GM23338 (cell line): ENCODE data around the gene SLC48A1. TPM values are rescaled to one million over a fixed set of nuclear protein-coding genes. Genes with fewer than 3 reads are reported as not detected.
A peak's percentile ranks its signal among the peaks of the same experiment; 100 is the strongest.

ENCODE experiments used
- ATAC-seq: fragments of 200-7000 bp; cut with Tn5 transposase; 3 replicates; pipeline ENCODE4 v1.9.1; 2020
- DNase-seq: peaks from one replicate; pipeline ENCODE4 v3.0.0-alpha.2; 2015; ENCODE audit warnings: low spot score
- H2AFZ ChIP-seq: fragments of 200-600 bp; sonication (generic); 2 replicates; pipeline ENCODE4 v1.8.0; 2016; ENCODE audit warnings: antibody characterized with exemption, mild to moderate bottlenecking, moderate library complexity
- H3F3A ChIP-seq: fragments of 200-600 bp; sonication (generic); replicated peaks from 2 replicates; pipeline ENCODE4 v1.8.0; 2017; ENCODE audit warnings: antibody characterized with exemption, mixed run types, low read depth
- H3K27ac ChIP-seq: fragments of 200-600 bp; sonication (generic); 2 replicates; pipeline ENCODE4 v1.6.1; 2016; ENCODE audit warnings: low read depth
- H3K27me3 ChIP-seq: fragments of 200-600 bp; sonication (generic); 2 replicates; pipeline ENCODE4 v1.8.0; 2016; ENCODE audit warnings: mild to moderate bottlenecking, mixed run types, moderate library complexity; ENCODE audit not compliant: insufficient read depth
- H3K36me3 ChIP-seq: fragments of 200-600 bp; sonication (generic); 2 replicates; pipeline ENCODE4 v1.8.0; 2016; ENCODE audit warnings: mild to moderate bottlenecking; ENCODE audit not compliant: insufficient read depth
- H3K4me1 ChIP-seq: fragments of 200-600 bp; sonication (generic); 2 replicates; pipeline ENCODE4 v1.8.0; 2016; ENCODE audit warnings: mild to moderate bottlenecking, moderate library complexity; ENCODE audit not compliant: insufficient read depth
- H3K4me2 ChIP-seq: fragments of 200-600 bp; sonication (generic); 2 replicates; pipeline ENCODE4 v1.7.1; 2017; ENCODE audit warnings: mixed run types
- H3K4me3 ChIP-seq: fragments of 200-600 bp; sonication (generic); 2 replicates; pipeline ENCODE4 v1.6.1; 2016; ENCODE audit warnings: mixed run types
- H3K79me2 ChIP-seq: fragments of 200-600 bp; sonication (generic); replicated peaks from 2 replicates; pipeline ENCODE4 v1.8.0; 2017; ENCODE audit warnings: mild to moderate bottlenecking; ENCODE audit not compliant: insufficient read depth
- H3K9me2 ChIP-seq: fragments of 200-600 bp; sonication (generic); 2 replicates; pipeline ENCODE4 v1.8.0; 2017; ENCODE audit not compliant: insufficient read depth
- H4K20me1 ChIP-seq: fragments of 200-600 bp; sonication (generic); replicated peaks from 2 replicates; pipeline ENCODE4 v1.8.0; 2017; ENCODE audit warnings: mild to moderate bottlenecking; ENCODE audit not compliant: insufficient read depth
- H3K27ac Mint-ChIP-seq: 2 replicates; pipeline ENCODE4 v1.8.0; 2020; ENCODE audit warnings: inconsistent platforms, mild to moderate bottlenecking, moderate library complexity, mixed read lengths
- H3K27me3 Mint-ChIP-seq: 3 replicates; pipeline ENCODE4 v1.8.0; 2022; ENCODE audit warnings: low read depth, mild to moderate bottlenecking, moderate library complexity, mixed read lengths, inconsistent platforms; ENCODE audit not compliant: insufficient read depth, poor library complexity
- H3K36me3 Mint-ChIP-seq: 3 replicates; pipeline ENCODE4 v1.8.0; 2021; ENCODE audit warnings: low read depth, mild to moderate bottlenecking, inconsistent platforms, moderate library complexity, mixed read lengths
- H3K4me1 Mint-ChIP-seq: 3 replicates; pipeline ENCODE4 v1.8.0; 2020; ENCODE audit warnings: mild to moderate bottlenecking, inconsistent platforms, mixed read lengths
- H3K4me3 Mint-ChIP-seq: 3 replicates; pipeline ENCODE4 v1.8.0; 2021; ENCODE audit warnings: moderate library complexity, mild to moderate bottlenecking, inconsistent platforms, mixed read lengths
- H3K9me3 Mint-ChIP-seq: 3 replicates; pipeline ENCODE4 v1.8.0; 2020; ENCODE audit warnings: moderate library complexity, mild to moderate bottlenecking, inconsistent platforms, mixed read lengths
- EZH2 ChIP-seq: fragments of 200-600 bp; sonication (generic); IDR thresholded peaks from one replicate; pipeline ENCODE4 v1.8.0; 2017; ENCODE audit warnings: antibody characterized with exemption, mild to moderate bottlenecking, low read depth; ENCODE audit not compliant: unreplicated experiment
- EZH2phosphoT487 ChIP-seq: fragments of 200-600 bp; sonication (generic); IDR thresholded peaks from one replicate; pipeline ENCODE4 v1.8.1; 2018; ENCODE audit warnings: antibody characterized with exemption; ENCODE audit not compliant: unreplicated experiment
- JUNB ChIP-seq: IDR thresholded peaks from one replicate; pipeline ENCODE4 v1.6.1; 2016; ENCODE audit warnings: antibody characterized with exemption; ENCODE audit not compliant: unreplicated experiment
- POLR2AphosphoS5 ChIP-seq: IDR thresholded peaks from 2 replicates; pipeline ENCODE4 v1.6.1; 2016; ENCODE audit warnings: antibody characterized with exemption, low read depth
- REST ChIP-seq: IDR thresholded peaks from one replicate; pipeline ENCODE4 v1.6.1; 2018; ENCODE audit warnings: antibody characterized with exemption; ENCODE audit not compliant: unreplicated experiment
- ZNF114 ChIP-seq: fragments of 250-450 bp; sonication (Bioruptor Pico); IDR thresholded peaks from 2 replicates; pipeline ENCODE4 v1.5.0; 2020; ENCODE audit warnings: mild to moderate bottlenecking, moderate library complexity
- polyA plus RNA-seq: library from polyadenylated mRNA; unstranded; fragments of >200 nt; fragmentation: Nextera tagmentation; extraction: Ambion mirVana; gene quantifications from 2 replicates; pipeline ENCODE4 v1.2.1, GENCODE V29; 2016
- total RNA-seq: library from RNA; depleted of rRNA; stranded (reverse); fragments of >200 nt; shearing (Covaris generic); gene quantifications from 2 replicates; pipeline ENCODE4 v1.2.3, GENCODE V29; 2014
- TF ChIP-seq, protein P1 (sequence below): IDR thresholded peaks from 2 replicates; pipeline ENCODE4 v1.6.1; 2016; ENCODE audit warnings: antibody characterized with exemption
- TF ChIP-seq, protein P2 (sequence below), 2 experiments: fragments of 200-600 bp in 1 of 2; sonication (generic) in 1 of 2; conservative IDR thresholded peaks; 2 replicates each; pipeline versions ENCODE4 v1.5.1 to v1.6.1; 2016 to 2017; ENCODE audit warnings: antibody characterized with exemption in 2 of 2, low read depth in 2 of 2, mild to moderate bottlenecking in 2 of 2, moderate library complexity in 1 of 2
- TF ChIP-seq, protein P3 (sequence below): fragments of 250-450 bp; sonication (Bioruptor Pico); IDR thresholded peaks from 2 replicates; pipeline ENCODE4 v1.5.0; 2020; ENCODE audit warnings: mild to moderate bottlenecking, moderate library complexity

The SLC48A1 gene
- total and polyA plus RNA-seq, 2 experiments from 2014 or later, result 5.8 to 9.0 TPM

DNA sequence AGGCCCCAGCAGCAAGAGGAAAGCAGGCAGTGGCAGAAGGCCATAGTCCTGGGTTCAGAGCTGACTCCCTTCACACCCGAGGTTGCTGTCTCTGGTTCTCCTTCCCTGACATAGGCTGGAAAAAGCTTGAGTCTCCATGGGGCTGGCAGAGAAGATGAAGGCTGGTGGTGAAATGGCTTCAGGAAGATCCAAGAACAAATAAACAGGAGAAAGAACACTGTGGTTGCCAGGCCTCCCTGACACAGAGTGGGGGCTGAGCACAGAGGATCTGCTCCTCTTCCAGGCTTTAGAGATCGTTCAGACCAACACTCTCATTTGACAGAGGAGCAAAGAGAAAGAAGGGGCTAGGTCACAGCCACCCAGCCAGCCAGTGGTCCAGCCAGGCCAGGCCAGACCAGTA lies 32.4 kb downstream of the SLC48A1 start:
- Histone ChIP-seq H3K79me2 (peaks cover 98% of the 10 kb centered on the region), H3K27ac (0 out of 2 replicates have a peak overlapping the region, but pooled peaks have one; percentile 14), H3F3A (0 out of 2 replicates have a peak, but pooled peaks cover 3% of the 10 kb centered on the region), H4K20me1 (peaks cover 30% of the 10 kb centered on the region), H3K36me3 (no peaks in the 10 kb centered on the region; the same call in 1 of the 2 replicates), H3K4me2 (no peak overlapping the region), H3K27me3 (no peaks in the 10 kb centered on the region), H3K9me2 (no peaks in the 10 kb centered on the region), H3K4me1 (peaks cover 36% of the 10 kb centered on the region), H3K4me3 (no peak overlapping the region), H2AFZ (no peak overlapping the region)
- H3K27me3 Mint-ChIP-seq, result peaks cover 12% of the 10 kb centered on the region
- H3K36me3 Mint-ChIP-seq, result peaks cover 18% of the 10 kb centered on the region
- peaks cover 2% of the 10 kb centered on the region; the same call in 2 of the 3 replicates for H3K9me3 Mint-ChIP-seq
- no peak for DNase-seq
- no peak for TF ChIP-seq ZNF114 (CRISPR knock-in tag)
- ATAC-seq, result no peak
- peaks cover 82% of the 10 kb centered on the region for H3K4me1 Mint-ChIP-seq
- peak overlapping the region; percentile 33; the same call in 1 of the 2 replicates for H3K27ac Mint-ChIP-seq
- H3K4me3 Mint-ChIP-seq, result no peak overlapping the region

GRCh38 chr12:47807338-47807737 lies 34.3 kb downstream of the SLC48A1 start:
- Histone ChIP-seq H2AFZ (no peak overlapping the region), H3K79me2 (peaks cover 98% of the 10 kb centered on the region), H3K4me1 (peaks cover 55% of the 10 kb centered on the region), H3K27me3 (no peaks in the 10 kb centered on the region), H4K20me1 (peaks cover 32% of the 10 kb centered on the region), H3K4me2 (peak overlapping the region; percentile 49; the same call in 1 of the 2 replicates), H3K27ac (0 out of 2 replicates have a peak overlapping the region, but pooled peaks have one; percentile 32), H3K9me2 (no peaks in the 10 kb centered on the region), H3K36me3 (no peaks in the 10 kb centered on the region; the same call in 1 of the 2 replicates), H3F3A (peaks cover 7% of the 10 kb centered on the region), H3K4me3 (no peak overlapping the region)
- ATAC-seq, result no peak
- H3K36me3 Mint-ChIP-seq, result peaks cover 18% of the 10 kb centered on the region
- H3K4me3 Mint-ChIP-seq, result no peak overlapping the region
- peaks cover 84% of the 10 kb centered on the region for H3K4me1 Mint-ChIP-seq
- peaks cover 12% of the 10 kb centered on the region for H3K27me3 Mint-ChIP-seq
- H3K9me3 Mint-ChIP-seq, result no peaks in the 10 kb centered on the region; the same call in 2 of the 3 replicates
- peak overlapping the region; percentile 29 for H3K27ac Mint-ChIP-seq
- no peak for DNase-seq
- TF ChIP-seq EZH2, result no peak
- TF ChIP-seq, protein P1, sequence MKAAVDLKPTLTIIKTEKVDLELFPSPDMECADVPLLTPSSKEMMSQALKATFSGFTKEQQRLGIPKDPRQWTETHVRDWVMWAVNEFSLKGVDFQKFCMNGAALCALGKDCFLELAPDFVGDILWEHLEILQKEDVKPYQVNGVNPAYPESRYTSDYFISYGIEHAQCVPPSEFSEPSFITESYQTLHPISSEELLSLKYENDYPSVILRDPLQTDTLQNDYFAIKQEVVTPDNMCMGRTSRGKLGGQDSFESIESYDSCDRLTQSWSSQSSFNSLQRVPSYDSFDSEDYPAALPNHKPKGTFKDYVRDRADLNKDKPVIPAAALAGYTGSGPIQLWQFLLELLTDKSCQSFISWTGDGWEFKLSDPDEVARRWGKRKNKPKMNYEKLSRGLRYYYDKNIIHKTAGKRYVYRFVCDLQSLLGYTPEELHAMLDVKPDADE, result no peak
- TF ChIP-seq, protein P2, sequence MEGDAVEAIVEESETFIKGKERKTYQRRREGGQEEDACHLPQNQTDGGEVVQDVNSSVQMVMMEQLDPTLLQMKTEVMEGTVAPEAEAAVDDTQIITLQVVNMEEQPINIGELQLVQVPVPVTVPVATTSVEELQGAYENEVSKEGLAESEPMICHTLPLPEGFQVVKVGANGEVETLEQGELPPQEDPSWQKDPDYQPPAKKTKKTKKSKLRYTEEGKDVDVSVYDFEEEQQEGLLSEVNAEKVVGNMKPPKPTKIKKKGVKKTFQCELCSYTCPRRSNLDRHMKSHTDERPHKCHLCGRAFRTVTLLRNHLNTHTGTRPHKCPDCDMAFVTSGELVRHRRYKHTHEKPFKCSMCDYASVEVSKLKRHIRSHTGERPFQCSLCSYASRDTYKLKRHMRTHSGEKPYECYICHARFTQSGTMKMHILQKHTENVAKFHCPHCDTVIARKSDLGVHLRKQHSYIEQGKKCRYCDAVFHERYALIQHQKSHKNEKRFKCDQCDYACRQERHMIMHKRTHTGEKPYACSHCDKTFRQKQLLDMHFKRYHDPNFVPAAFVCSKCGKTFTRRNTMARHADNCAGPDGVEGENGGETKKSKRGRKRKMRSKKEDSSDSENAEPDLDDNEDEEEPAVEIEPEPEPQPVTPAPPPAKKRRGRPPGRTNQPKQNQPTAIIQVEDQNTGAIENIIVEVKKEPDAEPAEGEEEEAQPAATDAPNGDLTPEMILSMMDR (conservative IDR thresholded peaks at IDR 0.05; ENCODE audit: low read depth in 2 of 2), result no peak
- TF ChIP-seq, protein P3, sequence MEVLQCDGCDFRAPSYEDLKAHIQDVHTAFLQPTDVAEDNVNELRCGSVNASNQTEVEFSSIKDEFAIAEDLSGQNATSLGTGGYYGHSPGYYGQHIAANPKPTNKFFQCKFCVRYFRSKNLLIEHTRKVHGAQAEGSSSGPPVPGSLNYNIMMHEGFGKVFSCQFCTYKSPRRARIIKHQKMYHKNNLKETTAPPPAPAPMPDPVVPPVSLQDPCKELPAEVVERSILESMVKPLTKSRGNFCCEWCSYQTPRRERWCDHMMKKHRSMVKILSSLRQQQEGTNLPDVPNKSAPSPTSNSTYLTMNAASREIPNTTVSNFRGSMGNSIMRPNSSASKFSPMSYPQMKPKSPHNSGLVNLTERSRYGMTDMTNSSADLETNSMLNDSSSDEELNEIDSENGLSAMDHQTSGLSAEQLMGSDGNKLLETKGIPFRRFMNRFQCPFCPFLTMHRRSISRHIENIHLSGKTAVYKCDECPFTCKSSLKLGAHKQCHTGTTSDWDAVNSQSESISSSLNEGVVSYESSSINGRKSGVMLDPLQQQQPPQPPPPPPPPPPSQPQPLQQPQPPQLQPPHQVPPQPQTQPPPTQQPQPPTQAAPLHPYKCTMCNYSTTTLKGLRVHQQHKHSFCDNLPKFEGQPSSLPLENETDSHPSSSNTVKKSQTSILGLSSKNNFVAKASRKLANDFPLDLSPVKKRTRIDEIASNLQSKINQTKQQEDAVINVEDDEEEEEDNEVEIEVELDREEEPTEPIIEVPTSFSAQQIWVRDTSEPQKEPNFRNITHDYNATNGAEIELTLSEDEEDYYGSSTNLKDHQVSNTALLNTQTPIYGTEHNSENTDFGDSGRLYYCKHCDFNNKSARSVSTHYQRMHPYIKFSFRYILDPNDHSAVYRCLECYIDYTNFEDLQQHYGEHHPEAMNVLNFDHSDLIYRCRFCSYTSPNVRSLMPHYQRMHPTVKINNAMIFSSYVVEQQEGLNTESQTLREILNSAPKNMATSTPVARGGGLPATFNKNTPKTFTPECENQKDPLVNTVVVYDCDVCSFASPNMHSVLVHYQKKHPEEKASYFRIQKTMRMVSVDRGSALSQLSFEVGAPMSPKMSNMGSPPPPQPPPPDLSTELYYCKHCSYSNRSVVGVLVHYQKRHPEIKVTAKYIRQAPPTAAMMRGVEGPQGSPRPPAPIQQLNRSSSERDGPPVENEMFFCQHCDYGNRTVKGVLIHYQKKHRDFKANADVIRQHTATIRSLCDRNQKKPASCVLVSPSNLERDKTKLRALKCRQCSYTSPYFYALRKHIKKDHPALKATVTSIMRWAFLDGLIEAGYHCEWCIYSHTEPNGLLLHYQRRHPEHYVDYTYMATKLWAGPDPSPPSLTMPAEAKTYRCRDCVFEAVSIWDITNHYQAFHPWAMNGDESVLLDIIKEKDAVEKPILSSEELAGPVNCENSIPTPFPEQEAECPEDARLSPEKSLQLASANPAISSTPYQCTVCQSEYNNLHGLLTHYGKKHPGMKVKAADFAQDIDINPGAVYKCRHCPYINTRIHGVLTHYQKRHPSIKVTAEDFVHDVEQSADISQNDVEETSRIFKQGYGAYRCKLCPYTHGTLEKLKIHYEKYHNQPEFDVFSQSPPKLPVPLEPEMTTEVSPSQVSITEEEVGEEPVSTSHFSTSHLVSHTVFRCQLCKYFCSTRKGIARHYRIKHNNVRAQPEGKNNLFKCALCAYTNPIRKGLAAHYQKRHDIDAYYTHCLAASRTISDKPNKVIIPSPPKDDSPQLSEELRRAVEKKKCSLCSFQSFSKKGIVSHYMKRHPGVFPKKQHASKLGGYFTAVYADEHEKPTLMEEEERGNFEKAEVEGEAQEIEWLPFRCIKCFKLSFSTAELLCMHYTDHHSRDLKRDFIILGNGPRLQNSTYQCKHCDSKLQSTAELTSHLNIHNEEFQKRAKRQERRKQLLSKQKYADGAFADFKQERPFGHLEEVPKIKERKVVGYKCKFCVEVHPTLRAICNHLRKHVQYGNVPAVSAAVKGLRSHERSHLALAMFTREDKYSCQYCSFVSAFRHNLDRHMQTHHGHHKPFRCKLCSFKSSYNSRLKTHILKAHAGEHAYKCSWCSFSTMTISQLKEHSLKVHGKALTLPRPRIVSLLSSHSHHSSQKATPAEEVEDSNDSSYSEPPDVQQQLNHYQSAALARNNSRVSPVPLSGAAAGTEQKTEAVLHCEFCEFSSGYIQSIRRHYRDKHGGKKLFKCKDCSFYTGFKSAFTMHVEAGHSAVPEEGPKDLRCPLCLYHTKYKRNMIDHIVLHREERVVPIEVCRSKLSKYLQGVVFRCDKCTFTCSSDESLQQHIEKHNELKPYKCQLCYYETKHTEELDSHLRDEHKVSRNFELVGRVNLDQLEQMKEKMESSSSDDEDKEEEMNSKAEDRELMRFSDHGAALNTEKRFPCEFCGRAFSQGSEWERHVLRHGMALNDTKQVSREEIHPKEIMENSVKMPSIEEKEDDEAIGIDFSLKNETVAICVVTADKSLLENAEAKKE (CRISPR knock-in tag), result no peak
- TF ChIP-seq REST, result no peak
- no peak for TF ChIP-seq JUNB
- no peak for TF ChIP-seq POLR2AphosphoS5
- no peak for TF ChIP-seq EZH2phosphoT487
